Measurements from ENCODE around the gene DOP1B.
A peak's percentile ranks its signal among the peaks of the same experiment; 100 is the strongest.
"Not testable (repeated sequence)": the region's sequence is repeated elsewhere in the genome, so short reads cannot be mapped to it uniquely, and the experiment has no call there.

DOP1B gene

GRCh38 chr21:36156815-36157670 is at the start of gene DOP1B:
Gene DOP1B (plus strand): TSS chr21:36156824. CDS start chr21:36164734, 7,910 bp downstream.
- peak in 1 of 2 donors; percentile 29 for DNase-seq (ENCODE audit: low read depth in 2 of 2)

- DNase-seq (ENCODE audit: low read depth in 2 of 2): no peak
Observed at GRCh38 chr21:36109868-36110267, 46.8 kb upstream of the DOP1B start.

GRCh38 chr21:36111238-36111637 is 45.4 kb upstream of the DOP1B start:
- no peak for DNase-seq (ENCODE audit: low read depth in 2 of 2)

GRCh38 chr21:36113647-36114428 is 42.8 kb upstream of the DOP1B start:
- peak in 1 of 2 donors; percentile 26 for DNase-seq (ENCODE audit: low read depth in 2 of 2)

GRCh38 chr21:36115138-36115730 is 41.4 kb upstream of the DOP1B start:
- no peak for DNase-seq (ENCODE audit: low read depth in 2 of 2)

- DNase-seq (ENCODE audit: low read depth in 2 of 2): no peak
Observed at GRCh38 chr21:36117286-36117741, 39.3 kb upstream of the DOP1B start.

GRCh38 chr21:36120304-36120888 is 36.2 kb upstream of the DOP1B start:
- no peak for DNase-seq (ENCODE audit: low read depth in 2 of 2)

GRCh38 chr21:36122977-36123376 is 33.6 kb upstream of the DOP1B start:
- no peak for DNase-seq (ENCODE audit: low read depth in 2 of 2)

- DNase-seq (ENCODE audit: low read depth in 2 of 2): no peak
Observed at GRCh38 chr21:36124395-36124794, 32.2 kb upstream of the DOP1B start.

GRCh38 chr21:36125512-36126207 is 31.0 kb upstream of the DOP1B start:
- peak; percentile 34 to 42 for DNase-seq (ENCODE audit: low read depth in 2 of 2)

GRCh38 chr21:36126208-36126565 is 30.4 kb upstream of the DOP1B start:
- DNase-seq (ENCODE audit: low read depth in 2 of 2): no peak

- no peak for DNase-seq (ENCODE audit: low read depth in 2 of 2)
Observed at GRCh38 chr21:36126621-36127110, 30.0 kb upstream of the DOP1B start.

- no peak for DNase-seq (ENCODE audit: low read depth in 2 of 2)
Observed at GRCh38 chr21:36127250-36127904, 29.2 kb upstream of the DOP1B start.

GRCh38 chr21:36127977-36128376 is 28.6 kb upstream of the DOP1B start:
- DNase-seq (ENCODE audit: low read depth in 2 of 2): no peak

GRCh38 chr21:36129219-36129618 is 27.4 kb upstream of the DOP1B start:
- no peak for DNase-seq (ENCODE audit: low read depth in 2 of 2)

- not testable (repeated sequence) for DNase-seq (ENCODE audit: low read depth in 2 of 2)
Observed at GRCh38 chr21:36130414-36130762, 26.2 kb upstream of the DOP1B start.

GRCh38 chr21:36130839-36131238 is 25.8 kb upstream of the DOP1B start:
- DNase-seq (ENCODE audit: low read depth in 2 of 2): not testable (repeated sequence)

- DNase-seq (ENCODE audit: low read depth in 2 of 2): no peak
Observed at GRCh38 chr21:36132696-36133095, 23.9 kb upstream of the DOP1B start.

GRCh38 chr21:36134803-36135390 is 21.7 kb upstream of the DOP1B start, which contains the start of gene CBR3:
Gene CBR3 (plus strand): TSS chr21:36135079. CDS start chr21:36135193, 114 bp downstream.
- peak in 1 of 2 donors; percentile 60 for DNase-seq (ENCODE audit: low read depth in 2 of 2)

All from stimulated activated CD4-positive, alpha-beta T cell treated with anti-CD3 and anti-CD28 coated beads, Interleukin-1b, Interleukin-23, amount 100 ng/mL, for 4 hours (primary cell).